Renal cortical epithelial cell (primary cell): ENCODE data around the gene COMT. TPM values are rescaled to one million over a fixed set of nuclear protein-coding genes. Genes with fewer than 3 reads are reported as not detected.
"Not testable (repeated sequence)": the region's sequence is repeated elsewhere in the genome, so short reads cannot be mapped to it uniquely, and the experiment has no call there.

ENCODE experiments used
- DNase-seq: peaks from one replicate; pipeline ENCODE4 v3.0.0-alpha.2; 2011; ENCODE audit warnings: low read depth
- total RNA-seq: library from RNA; depleted of rRNA; stranded (reverse); fragments of >200 nt; gene quantifications from 2 replicates; pipeline ENCODE4 v1.2.3, GENCODE V29; 2014

Gene COMT
- total RNA-seq, 1 donor from 2014 or later = 480 TPM

- no peak for DNase-seq
Observed at GRCh38 chr22:19929586-19930550, 11.7 kb upstream of the COMT start.

DNA sequence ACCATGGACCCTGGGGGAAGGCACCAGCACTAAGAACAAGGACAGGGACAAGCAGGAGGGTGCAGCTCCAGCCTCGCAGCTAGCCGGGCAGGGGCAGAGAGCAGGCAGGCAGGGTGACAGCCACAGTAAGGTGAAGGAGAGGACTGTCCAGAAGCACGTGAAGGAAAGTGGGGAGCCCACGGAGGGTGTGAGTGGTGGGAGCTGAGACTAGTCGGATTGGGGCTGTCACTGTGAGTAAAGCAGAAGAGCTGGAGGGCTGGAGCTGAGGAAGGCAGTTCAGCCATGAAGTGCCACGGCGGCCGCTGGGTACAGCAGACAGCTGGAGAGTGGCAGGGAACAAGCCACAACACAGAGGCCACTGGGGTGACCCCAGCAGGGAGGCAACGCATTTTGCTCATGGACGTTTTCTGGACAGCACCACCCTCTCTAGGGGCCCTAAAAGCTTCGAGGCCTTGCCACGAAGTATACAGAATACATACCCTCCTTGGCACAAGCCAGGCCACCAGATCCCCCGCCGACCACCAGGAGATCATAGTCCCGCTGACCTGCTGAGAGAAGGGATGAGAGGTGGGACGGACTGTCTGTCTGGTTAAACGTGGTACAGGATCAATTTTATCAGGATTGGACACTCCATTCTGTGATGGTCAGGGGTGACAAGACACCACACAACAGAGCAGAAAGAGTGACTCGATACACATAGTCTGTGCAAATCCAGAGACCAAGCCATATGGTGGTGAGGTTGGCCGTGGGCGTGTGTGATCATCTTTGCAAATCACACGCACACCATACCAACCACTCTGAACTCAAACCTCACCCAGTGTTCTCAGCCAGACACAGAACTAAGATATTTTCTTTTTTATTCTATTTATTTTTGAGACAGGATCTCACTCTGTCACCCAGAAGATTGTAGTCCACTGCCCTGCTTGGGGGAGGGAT, 10.8 kb upstream of the COMT start:
- DNase-seq = no peak

DNA sequence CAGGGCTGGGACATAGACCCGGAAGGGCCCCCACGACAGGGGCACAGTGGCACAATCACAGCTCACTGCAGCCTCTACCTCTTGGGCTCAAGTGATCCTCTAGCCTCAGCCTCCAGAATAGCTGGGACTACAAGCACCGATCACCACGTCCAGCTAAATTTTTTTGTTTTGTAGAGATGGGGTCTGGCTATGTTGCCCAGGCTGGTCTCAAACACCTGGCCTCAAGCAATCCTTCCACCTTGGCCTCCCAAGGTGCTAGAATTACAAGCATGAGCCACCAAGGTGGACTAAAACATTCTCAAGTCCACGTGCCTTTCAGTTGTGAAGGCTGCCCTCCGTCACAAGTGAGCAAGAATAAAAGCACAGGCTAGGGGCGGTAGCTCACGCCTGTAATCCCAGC, 10.1 kb upstream of the COMT start:
- no peak for DNase-seq

DNA sequence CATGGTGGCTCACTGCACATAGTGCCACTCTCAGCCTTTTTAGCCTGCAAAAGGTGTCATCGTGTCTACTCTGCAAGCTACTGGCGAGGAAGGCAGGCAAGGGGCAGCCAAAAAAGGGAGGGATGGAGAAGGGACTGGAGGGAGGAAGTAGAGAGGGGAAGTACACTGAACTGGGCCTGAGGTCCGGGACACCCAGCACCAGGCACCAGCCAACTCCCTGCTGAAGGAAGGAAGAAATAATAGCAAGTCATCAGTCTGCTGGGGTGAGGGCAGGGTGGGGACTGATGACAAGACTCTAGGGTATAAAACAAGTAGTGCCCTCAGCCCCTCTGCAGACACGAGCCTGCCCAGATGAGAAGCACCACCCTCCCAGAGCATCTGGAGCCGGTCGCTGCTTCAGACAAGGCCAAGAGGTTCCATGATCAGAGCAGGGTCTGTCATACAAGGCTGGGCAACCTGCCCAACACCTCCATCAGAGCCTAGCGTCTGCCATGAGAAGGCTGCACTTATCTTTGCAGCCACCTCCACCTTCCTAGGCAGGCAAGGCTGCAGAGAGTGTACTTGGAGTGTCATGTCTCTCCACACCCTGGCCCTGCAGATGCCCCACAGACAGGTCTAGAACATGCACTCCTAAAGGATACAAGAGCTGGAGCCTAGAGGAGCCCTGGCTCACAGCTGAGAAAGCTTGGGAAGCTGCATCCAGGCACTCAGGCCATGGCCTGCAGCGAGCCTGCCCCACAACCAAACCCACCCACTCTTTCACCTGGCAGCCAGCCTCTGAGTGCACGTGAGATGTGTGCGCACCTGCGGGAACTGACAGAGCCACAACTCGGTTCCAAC, 9.0 kb upstream of the COMT start:
- no peak for DNase-seq

GRCh38 chr22:19933341-19934241, 8.0 kb upstream of the COMT start:
- DNase-seq = no peak

- not testable (repeated sequence) for DNase-seq
Observed at GRCh38 chr22:19935123-19935718, 6.4 kb upstream of the COMT start.

DNA sequence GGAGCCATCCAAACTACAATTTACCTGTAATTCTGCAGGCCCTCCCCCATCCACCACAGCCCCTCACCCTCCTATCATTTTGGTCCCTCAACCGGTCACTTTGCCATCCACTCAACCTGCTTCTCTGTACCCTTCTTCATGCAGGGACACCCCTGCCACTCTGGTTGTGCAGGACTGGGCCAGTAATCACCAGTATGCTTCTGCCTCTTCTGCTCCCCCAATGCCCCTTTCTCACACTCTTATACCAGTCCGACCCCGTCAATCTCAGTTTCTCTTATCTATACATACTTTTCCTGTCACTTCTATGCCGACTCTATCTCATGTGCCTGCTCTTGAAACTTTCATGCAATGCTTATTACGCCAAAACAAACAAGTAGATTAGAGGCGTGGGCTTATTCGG, 5.1 kb upstream of the COMT start:
- DNase-seq = no peak

DNA sequence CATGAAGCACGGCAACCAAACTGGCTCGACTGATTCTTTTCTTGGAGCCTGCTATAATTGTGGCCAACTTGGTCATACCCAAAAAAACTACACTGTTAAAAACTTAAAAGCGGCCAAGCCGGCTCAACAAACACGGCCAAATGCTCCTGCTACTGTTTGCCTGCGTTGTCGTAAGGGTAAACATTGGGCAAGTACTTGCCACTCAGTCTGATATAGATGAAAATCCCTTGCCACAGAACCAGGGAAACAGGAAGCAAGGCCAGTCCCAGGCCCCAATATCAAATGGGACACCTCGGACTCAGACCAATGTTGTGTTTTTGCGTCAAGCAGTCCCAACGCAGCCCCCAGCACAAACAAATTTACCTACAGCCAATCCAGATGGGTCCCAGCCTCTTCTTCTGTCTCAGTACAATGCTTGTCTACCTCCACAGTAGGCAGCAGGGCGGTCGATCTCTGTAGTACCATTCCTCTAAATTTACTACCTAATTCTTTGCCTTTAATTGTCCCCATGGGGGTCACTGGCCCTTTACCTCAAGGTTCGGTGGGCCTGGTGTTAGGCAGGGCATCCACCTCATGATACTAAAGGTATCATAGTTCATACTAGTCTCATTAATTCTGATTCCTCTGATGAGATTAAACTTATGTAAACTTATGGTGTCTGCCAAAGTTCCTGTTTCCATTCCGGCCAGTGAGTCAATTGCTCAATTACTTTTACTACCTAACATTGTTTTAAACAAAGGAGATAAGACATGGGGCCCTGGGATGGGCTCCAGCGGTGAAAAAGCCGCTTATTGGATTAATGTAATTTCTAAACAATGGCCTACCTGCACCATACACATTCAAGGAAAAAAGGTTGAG, 3.7 kb upstream of the COMT start:
- no peak for DNase-seq

DNA sequence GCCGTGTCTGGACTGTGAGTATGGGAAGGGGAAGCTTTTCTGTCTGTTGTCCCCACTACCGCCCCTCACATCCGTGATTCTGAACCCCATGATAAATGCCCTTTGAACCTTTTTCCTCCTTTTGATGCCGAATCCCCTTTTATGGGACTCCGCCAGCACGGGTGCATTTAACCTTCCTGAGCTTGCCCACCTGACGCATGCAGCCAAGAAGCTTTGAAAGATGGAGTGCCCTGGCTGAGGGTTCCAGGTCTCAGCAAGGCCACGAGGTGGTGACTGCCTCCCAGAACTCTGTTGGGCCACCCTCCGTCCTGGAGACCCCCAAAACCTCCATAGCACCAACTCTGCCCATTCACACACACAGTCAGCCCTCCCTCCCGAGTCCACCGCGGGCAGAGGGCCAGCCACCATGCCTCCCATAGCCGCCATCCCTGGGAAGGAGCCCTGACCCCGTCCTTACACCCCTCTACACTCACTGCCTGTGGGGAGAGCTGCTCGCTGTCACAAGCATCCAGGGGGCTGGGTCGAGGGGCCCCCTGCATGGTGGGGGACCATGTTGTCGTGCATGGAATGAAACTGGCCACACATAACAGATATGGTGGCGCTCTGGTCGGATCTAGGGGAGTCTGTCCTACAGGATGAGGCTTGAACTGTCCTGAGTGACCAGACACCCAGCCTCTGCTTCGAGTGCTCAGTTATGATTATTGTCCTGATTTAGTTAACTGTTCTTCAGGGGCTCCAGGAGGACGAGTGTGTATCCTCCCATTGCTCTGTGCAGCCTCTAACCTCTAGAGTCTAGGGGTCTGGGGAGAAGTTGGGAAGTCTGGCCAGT, 822 bp upstream of the COMT start:
- DNase-seq = no peak

GRCh38 chr22:19942157-19943081, 847 bp downstream of the COMT start:
- peak; percentile 56 for DNase-seq

DNA sequence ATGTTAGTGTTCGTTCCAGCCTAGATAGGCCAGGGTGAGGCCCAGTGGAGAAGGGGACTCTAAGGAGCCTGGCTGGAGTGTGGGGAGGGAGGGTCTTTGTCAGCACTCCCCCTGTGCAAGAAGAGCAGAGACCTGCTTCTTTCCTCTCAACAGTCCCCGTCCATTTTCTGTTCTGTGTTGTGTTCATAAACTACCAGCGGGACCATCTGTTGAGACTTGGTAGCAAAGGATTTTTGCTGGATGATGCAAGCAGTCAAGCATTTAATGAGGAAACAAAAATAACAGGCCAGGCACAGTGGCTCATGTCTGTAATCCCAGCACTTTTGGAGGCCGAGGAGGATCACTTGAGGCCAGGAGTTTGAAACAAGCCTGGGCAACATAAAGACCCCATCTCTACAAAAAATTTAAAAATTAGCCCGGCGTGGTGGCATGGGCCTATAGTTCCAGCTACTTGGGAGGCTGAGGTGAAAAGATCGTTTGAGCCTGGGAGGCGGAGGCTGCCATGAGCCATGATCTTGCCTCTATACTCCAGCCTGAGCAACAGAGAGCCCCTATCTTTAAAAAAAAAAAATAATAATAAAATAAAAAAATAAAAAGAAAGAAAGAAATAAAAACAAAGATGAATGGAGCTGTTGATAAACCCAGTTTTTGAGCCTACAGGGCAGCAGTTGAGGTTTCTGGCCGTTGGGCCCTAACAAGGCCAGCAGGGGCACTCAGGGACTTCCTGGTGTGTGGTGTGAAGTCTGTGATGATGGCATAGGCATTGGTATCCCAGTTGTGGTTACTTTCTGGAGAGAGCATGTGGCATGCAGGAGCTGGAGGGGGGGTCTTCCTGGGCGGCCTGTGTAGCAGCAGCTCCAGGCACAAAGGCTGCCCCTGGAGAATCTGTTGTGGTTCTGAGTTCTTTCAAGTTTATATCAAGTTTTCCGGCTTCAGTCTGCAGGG, 1.8 kb downstream of the COMT start:
- DNase-seq = peak; percentile 76

GRCh38 chr22:19948057-19948760, 6.6 kb downstream of the COMT start:
- no peak for DNase-seq

- DNase-seq = no peak
Observed at GRCh38 chr22:19951346-19951745, 9.8 kb downstream of the COMT start.

GRCh38 chr22:19955241-19956128, 13.9 kb downstream of the COMT start:
- DNase-seq = no peak
